SJCRH30 (cell line): ENCODE measurements around the gene TLE3. TPM values are rescaled to one million over a fixed set of nuclear protein-coding genes. Genes with fewer than 3 reads are reported as not detected.

ENCODE experiments used
- DNase-seq, 2 experiments: peaks; one replicate each; pipeline ENCODE4 v3.0.0-alpha.2; 2015 to 2020
- H3K27ac ChIP-seq: fragments of 250-450 bp; sonication (Bioruptor Pico); 2 replicates; pipeline ENCODE4 v1.5.1; 2020; ENCODE audit warnings: mild to moderate bottlenecking, moderate library complexity
- H3K27me3 ChIP-seq: fragments of 250-450 bp; sonication (Bioruptor Pico); 2 replicates; pipeline ENCODE4 v1.5.1; 2020; ENCODE audit warnings: mild to moderate bottlenecking, moderate library complexity
- H3K36me3 ChIP-seq: fragments of 250-450 bp; sonication (Bioruptor Pico); 2 replicates; pipeline ENCODE4 v1.5.1; 2020; ENCODE audit warnings: mild to moderate bottlenecking, moderate library complexity
- H3K4me1 ChIP-seq: fragments of 250-450 bp; sonication (Bioruptor Pico); 2 replicates; pipeline ENCODE4 v1.5.1; 2020; ENCODE audit warnings: mild to moderate bottlenecking, moderate library complexity
- H3K4me3 ChIP-seq: fragments of 250-450 bp; sonication (Bioruptor Pico); 2 replicates; pipeline ENCODE4 v1.5.1; 2020; ENCODE audit warnings: mild to moderate bottlenecking, moderate library complexity
- H3K9me3 ChIP-seq: fragments of 250-450 bp; sonication (Bioruptor Pico); replicated peaks from 2 replicates; pipeline ENCODE4 v1.5.1; 2020; ENCODE audit warnings: mild to moderate bottlenecking, moderate library complexity
- total RNA-seq: library from RNA; depleted of rRNA; stranded (reverse); fragments of >200 nt; shearing (Covaris generic); gene quantifications from 2 replicates; pipeline ENCODE4 v1.2.3, GENCODE V29; 2014

The TLE3 gene
- total RNA-seq, 1 experiment from 2014 or later, result 35.7 TPM

DNA sequence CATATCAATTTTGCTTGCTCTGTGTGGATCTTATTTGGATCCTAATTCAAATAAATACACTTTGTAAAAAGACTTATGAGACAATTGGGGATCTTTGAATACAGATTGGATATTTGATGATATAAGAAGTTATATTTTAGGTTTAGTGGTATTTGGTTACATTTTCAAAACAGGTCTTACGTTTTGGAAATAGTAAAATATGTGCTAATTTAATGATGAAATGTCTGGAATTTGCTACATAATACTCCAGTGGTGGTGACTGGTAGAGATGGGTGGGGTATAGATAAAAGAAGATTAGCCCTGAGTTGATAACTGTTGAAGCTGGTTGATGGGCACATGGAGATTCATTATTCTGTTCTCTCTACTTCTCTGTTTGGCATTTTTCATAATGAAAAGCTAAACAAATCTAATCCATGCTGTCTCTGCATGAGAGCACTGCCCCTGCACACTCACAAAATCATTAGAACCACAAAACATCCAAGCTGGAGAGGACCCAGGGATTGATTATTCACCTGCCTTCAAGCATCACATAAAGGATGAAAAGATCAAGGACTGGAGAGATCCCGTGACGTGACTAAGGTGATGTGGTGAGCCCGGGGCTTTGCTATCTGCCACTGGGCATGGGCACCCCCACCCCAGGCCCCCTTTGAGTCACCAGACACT, 58.9 kb downstream of the TLE3 start:
- Histone ChIP-seq H3K27me3 (peaks cover 9% of the 10 kb centered on the region; the same call in 1 of the 2 replicates), H3K9me3 (no peaks in the 10 kb centered on the region), H3K4me1 (peaks cover 17% of the 10 kb centered on the region), H3K36me3 (no peaks in the 10 kb centered on the region), H3K27ac (no peak overlapping the region), H3K4me3 (no peak overlapping the region)
- peak in 1 of 2 experiments; percentile 26 for DNase-seq

DNA sequence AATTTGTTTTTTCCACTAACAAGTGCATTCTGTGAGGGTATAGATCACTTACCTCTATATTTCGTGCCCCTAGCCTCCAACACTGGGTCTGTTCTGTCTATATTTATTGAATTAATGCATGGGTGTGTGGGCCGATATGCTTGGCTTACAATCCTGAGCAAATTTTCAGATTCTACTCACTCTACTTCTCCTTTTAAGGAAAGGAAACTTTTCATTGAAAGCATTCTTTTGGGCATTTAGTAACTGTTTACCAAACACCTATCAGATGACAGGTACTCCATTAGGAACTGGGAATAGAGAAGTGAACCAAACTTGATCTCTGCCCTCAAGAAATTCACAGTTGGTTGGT, 60.5 kb downstream of the TLE3 start:
- Histone ChIP-seq H3K27ac (no peak overlapping the region), H3K36me3 (no peaks in the 10 kb centered on the region), H3K4me1 (peaks cover 27% of the 10 kb centered on the region), H3K9me3 (no peaks in the 10 kb centered on the region), H3K4me3 (no peak overlapping the region), H3K27me3 (peaks cover 9% of the 10 kb centered on the region; the same call in 1 of the 2 replicates)
- no peak for DNase-seq

DNA sequence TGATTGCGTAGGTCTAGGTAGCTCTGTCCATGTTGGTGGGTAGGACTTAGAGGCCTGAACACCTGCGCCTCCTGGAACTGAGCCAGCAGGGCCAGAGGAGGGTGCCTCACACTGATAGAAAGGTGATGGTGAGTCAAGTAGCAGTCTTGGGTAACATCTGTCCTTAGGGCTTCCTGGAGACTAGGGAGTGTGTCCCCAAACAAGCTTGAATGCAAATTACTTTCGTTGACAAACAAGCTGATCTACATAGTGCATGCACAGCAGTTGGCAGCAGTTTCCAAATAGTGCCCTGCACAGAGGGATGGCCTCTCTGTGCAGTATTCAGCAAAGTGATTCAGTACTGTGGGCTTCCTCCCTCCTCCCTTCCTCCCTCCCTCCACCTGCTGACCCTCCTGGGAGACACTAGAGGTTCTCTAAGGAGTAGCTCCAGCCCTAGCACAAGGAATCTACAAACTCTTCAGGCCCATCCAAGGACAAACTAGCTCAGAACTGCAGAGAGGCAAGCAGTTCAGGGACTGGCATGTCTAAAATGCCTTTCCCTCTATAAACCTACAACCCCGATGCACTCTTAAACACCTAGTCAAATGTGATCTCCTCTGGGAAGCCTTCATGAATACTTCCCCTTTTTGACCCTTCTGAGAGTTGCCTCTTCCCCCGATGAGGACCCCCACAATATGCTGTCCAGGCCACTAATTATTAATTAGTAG, 61.0 kb downstream of the TLE3 start:
- DNase-seq, result no peak
- Histone ChIP-seq H3K4me3 (no peak overlapping the region), H3K27me3 (peaks cover 9% of the 10 kb centered on the region; the same call in 1 of the 2 replicates), H3K36me3 (no peaks in the 10 kb centered on the region), H3K27ac (no peak overlapping the region), H3K4me1 (peaks cover 30% of the 10 kb centered on the region), H3K9me3 (no peaks in the 10 kb centered on the region)

DNA sequence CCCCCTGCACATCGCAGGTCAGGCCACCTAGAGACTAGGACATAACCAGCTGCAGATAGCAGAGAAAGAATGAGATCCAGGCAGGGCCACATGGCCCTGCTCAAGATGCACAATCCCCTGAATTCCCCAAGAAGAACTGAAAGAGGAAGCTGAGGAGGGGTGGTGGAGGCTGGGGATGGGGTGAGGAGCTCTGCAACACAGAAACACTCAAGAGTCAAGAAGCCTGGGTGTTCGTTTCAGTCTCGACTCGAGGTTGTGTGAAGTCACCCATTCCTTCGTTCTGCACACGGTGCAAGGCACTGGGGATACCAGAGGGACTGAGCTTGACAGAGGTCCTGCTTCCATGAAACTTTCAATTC, 62.0 kb downstream of the TLE3 start:
- Histone ChIP-seq H3K27me3 (0 out of 2 replicates have a peak, but pooled peaks cover 4% of the 10 kb centered on the region), H3K36me3 (no peaks in the 10 kb centered on the region), H3K27ac (no peak overlapping the region), H3K4me1 (peaks cover 34% of the 10 kb centered on the region), H3K9me3 (no peaks in the 10 kb centered on the region), H3K4me3 (no peak overlapping the region)
- DNase-seq, result no peak

DNA sequence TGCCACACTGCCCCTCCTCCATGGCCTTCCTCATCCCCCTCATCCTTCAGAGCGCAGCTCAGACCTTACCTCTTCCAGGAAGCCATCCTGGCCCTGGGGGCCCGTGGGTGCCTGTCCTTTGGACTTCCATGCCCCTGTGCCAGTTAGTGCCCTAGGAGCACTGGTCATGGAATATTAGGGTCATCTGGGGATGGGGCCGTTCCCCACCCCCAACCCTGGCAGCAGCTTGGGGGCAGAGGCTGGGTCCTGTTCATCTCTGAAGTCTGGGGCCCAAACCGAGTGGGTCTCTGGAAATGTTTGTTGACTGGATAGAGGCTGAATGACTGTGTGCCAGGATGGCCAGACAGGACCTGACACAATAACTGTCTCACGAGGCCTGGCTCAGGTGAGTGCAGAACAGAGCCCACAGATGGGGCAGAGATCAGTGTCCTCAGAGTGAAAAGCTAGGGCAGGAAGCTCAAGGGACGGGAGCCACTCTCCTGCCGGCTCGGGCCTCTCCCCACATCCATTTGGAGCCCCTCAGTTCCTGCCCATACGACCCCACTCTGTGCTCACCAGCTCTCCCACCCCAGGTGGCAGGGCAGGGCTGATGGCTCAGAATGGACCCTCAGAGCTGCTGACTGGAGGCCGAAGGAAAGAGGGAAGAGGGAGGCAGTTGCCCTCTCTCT, 62.5 kb downstream of the TLE3 start:
- no peak for DNase-seq
- H3K36me3 ChIP-seq, result no peaks in the 10 kb centered on the region
- no peaks in the 10 kb centered on the region for H3K9me3 ChIP-seq
- no peak overlapping the region for H3K27ac ChIP-seq
- H3K4me3 ChIP-seq, result no peak overlapping the region
- peaks cover 37% of the 10 kb centered on the region for H3K4me1 ChIP-seq
- 0 out of 2 replicates have a peak, but pooled peaks cover 4% of the 10 kb centered on the region for H3K27me3 ChIP-seq

DNA sequence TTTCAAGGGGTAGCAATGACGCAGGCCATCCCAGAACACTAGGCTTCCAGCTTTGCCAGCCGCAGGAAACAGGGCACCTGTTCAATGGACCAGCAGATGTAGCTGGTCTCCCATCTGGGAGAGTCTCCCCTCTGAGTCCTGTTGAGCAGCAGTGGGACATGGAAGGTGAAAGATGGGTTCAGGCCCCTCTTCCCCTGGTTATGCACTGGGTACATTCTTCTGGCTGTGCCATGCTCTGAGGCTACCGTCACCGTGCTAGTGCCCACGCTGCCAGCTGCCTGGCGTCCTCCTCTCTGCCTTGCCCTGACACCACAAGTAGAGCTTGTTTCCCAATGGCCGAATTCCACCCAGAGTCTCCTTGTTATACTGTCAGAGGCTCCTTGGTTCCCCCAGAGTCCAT, 63.1 kb downstream of the TLE3 start:
- DNase-seq, result peak in 1 of 2 experiments; percentile 37
- Histone ChIP-seq H3K27ac (no peak overlapping the region), H3K4me3 (no peak overlapping the region), H3K9me3 (no peaks in the 10 kb centered on the region), H3K27me3 (0 out of 2 replicates have a peak, but pooled peaks cover 4% of the 10 kb centered on the region), H3K4me1 (peaks cover 43% of the 10 kb centered on the region), H3K36me3 (no peaks in the 10 kb centered on the region)

DNA sequence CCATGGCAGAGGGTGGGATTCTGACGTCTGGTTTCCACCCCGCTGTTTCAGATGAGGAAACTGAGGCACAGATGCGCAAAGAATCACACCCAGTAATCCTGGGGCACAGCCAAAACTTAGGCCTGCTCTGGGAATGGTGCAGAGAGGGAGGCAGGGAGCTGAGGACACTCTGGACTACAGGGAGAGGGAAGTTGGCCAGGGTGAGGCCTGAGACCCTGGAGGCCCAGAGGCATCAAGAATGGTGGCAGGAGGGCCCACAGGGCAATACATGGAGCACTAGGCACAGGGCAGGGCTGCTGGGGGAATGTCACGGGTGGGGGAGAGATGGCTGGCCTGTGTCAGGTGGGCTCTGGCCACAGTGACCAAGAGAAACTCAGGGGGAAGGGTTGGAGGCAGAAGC, 63.6 kb downstream of the TLE3 start:
- Histone ChIP-seq H3K27ac (peak overlapping the region; percentile 29), H3K36me3 (no peaks in the 10 kb centered on the region), H3K27me3 (0 out of 2 replicates have a peak, but pooled peaks cover 4% of the 10 kb centered on the region), H3K4me3 (peak overlapping the region; percentile 42; the same call in 1 of the 2 replicates), H3K4me1 (peaks cover 45% of the 10 kb centered on the region), H3K9me3 (no peaks in the 10 kb centered on the region)
- DNase-seq, result no peak

DNA sequence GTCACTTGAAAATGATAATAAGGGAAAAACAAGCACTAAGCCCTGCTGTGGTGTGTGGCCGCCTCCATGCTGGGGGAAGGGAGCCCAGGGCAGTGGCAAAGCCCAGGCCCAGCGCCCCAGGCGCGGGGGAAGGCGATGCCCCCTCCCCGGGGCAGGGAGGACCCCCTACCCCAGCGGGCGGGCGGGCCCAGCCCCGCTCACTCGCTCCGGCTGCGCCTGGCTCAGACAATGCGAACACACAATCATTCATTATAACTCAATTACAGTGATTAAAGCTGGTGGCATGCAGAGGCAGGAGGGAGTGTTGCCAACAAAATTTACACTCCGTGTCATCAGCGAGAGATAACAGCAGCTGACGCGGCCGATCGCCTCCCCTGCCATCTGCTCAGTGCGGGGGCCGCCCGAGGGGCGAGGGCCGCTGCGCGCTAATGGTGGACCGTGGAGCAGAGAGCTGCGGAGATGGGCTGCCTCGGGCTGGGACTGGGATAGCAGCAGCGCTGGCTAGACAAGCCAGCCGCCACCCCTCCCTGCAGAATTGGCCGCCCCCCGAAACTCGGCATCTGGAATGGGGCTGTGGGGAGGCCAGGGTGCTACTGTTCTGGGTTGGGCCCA, 64.1 kb downstream of the TLE3 start:
- peak overlapping the region; percentile 29 for H3K27ac ChIP-seq
- H3K9me3 ChIP-seq, result no peaks in the 10 kb centered on the region
- peaks cover 45% of the 10 kb centered on the region for H3K4me1 ChIP-seq
- H3K36me3 ChIP-seq, result no peaks in the 10 kb centered on the region
- 0 out of 2 replicates have a peak, but pooled peaks cover 4% of the 10 kb centered on the region for H3K27me3 ChIP-seq
- peak overlapping the region; percentile 42 for H3K4me3 ChIP-seq
- DNase-seq, result peak; percentile 84 to 88

DNA sequence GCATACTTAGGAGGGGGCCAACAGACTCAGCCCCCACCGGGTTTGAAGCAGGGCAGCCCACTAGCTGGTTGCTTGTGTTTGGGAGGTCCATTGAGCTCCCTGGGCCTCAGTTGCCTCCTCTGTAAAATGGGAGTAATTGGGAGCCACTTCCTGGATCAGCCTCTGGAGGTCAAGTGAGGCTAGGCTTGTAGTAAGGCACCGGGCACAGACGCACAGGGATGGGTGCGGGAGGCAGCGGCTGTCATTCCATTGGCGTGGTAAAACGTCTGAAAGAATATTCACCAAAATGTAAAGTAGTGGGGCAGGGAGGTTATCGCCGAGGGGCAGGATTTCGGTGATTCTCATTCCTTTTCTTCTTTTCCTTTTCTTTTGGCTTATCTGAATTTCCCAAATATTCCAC, 64.6 kb downstream of the TLE3 start:
- Histone ChIP-seq H3K27ac (peak overlapping the region; percentile 29), H3K4me3 (peak overlapping the region; percentile 42), H3K36me3 (no peaks in the 10 kb centered on the region), H3K9me3 (no peaks in the 10 kb centered on the region), H3K4me1 (peaks cover 43% of the 10 kb centered on the region), H3K27me3 (0 out of 2 replicates have a peak, but pooled peaks cover 4% of the 10 kb centered on the region)
- peak in 1 of 2 experiments; percentile 39 for DNase-seq

DNA sequence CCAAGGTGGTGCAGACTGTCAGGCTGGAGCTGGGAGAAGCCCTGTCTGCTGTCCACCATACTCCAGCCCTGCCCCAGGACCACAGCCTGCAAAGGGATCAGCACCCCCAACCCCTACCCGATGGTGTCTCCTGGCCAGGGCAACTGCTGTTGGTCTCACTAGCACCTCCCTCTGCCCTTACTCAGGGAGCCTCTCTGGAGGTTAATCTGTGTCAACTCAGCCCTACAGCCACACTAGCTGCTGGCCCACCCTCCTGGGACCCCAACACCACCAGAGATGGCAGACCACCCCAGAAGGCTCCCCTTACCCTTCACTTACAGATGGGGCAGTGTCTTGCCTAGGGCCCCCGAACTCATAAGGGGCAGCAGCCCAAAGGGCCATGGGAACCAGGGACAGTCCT, 65.2 kb downstream of the TLE3 start:
- 0 out of 2 replicates have a peak, but pooled peaks cover 4% of the 10 kb centered on the region for H3K27me3 ChIP-seq
- no peaks in the 10 kb centered on the region for H3K36me3 ChIP-seq
- peaks cover 43% of the 10 kb centered on the region for H3K4me1 ChIP-seq
- DNase-seq, result no peak
- H3K4me3 ChIP-seq, result no peak overlapping the region
- H3K27ac ChIP-seq, result no peak overlapping the region
- H3K9me3 ChIP-seq, result no peaks in the 10 kb centered on the region

DNA sequence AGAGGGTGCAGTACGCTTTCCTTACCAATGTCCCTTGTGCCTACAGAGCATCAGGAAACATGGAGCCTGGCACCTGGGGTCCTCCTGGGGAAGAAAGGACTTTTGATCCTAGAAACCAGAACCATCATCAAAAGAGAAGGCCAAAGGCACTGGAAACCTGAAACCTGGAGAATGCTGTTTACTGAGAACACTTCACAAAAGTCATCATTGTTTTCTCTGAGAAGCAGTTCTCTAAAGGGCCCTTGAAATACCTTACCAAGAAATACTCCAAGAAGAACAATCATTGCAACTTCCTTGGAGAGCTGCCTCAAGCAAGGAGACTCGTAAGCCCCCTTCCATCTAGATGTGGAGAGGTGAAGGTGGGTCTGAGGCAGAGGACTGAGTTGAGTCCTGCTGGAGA, 66.0 kb downstream of the TLE3 start:
- Histone ChIP-seq H3K27me3 (0 out of 2 replicates have a peak, but pooled peaks cover 4% of the 10 kb centered on the region), H3K4me1 (peaks cover 43% of the 10 kb centered on the region), H3K4me3 (no peak overlapping the region), H3K9me3 (no peaks in the 10 kb centered on the region), H3K36me3 (no peaks in the 10 kb centered on the region), H3K27ac (no peak overlapping the region)
- no peak for DNase-seq

DNA sequence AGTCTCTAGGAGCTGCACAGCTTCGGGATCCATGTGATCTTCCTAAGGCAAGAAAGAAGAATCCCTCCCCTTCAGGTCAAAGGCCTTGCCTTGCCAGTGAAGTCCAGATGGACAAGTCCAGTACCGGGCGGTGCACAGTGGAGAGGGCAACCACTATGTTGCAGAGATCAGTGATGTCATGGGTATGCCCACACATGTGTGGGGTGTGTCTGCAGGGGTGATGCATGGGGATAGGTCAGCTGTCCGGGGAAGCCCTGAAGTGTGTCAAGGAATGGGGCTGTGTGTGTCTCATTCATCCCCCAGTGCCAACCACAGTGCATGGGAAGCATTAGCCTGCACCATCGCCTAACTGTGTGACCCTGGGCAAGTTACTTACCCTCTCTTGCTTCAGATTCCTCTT, 66.5 kb downstream of the TLE3 start:
- 0 out of 2 replicates have a peak, but pooled peaks cover 4% of the 10 kb centered on the region for H3K27me3 ChIP-seq
- H3K4me1 ChIP-seq, result peaks cover 46% of the 10 kb centered on the region
- DNase-seq, result no peak

DNA sequence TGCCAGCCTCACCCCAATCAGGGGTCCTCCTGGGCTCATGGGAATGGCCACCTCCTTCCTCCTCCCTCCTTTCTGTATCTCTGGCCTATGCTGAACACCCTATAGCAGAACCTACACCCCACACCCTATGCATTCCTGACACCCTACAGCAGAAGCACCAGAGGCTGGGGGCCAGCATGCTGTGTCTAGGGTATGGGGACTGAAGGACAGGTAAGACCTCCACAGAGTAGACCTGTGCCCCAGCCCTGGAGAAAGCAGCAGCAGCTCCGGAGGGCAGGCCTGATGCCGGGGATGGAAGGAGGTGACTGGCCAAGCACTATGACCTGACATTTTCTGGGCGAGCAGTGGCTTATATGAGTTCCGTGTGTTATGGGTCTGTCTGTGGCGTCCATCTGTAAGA, 66.9 kb downstream of the TLE3 start:
- Histone ChIP-seq H3K9me3 (no peaks in the 10 kb centered on the region), H3K4me1 (peaks cover 50% of the 10 kb centered on the region), H3K4me3 (no peak overlapping the region), H3K27ac (no peak overlapping the region), H3K36me3 (no peaks in the 10 kb centered on the region), H3K27me3 (0 out of 2 replicates have a peak, but pooled peaks cover 4% of the 10 kb centered on the region)
- DNase-seq, result no peak

More for the DNA sequence above, 66.5 kb downstream of the TLE3 start:
- Histone ChIP-seq H3K36me3 (no peaks in the 10 kb centered on the region), H3K27ac (no peak overlapping the region), H3K9me3 (no peaks in the 10 kb centered on the region), H3K4me3 (no peak overlapping the region)

DNA sequence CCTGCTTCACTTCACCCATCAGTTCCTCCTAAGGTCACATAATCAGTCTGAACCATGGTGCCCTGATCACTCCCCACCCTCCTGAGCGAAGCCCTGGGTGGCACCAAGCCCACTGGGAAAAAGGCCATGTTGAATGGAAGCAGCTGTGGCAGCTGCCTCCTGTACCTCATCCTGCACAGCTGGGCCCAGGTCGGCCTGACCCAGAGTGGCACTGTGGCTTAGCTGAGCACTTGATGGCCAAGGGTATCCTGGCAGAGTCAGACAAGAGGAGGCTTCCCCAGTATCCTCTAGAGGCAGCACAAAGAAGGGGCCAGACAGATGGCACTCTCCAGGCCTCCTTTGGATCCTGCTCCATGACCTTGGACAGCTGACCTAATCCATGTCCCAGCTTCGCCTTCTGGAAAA, 68.4 kb downstream of the TLE3 start:
- Histone ChIP-seq H3K4me1 (peaks cover 64% of the 10 kb centered on the region), H3K9me3 (no peaks in the 10 kb centered on the region), H3K27me3 (0 out of 2 replicates have a peak, but pooled peaks cover 4% of the 10 kb centered on the region), H3K27ac (peak overlapping the region; percentile 29), H3K4me3 (no peak overlapping the region), H3K36me3 (no peaks in the 10 kb centered on the region)
- peak; percentile 55 to 73 for DNase-seq
